IMR-90 (cell line): ENCODE measurements around the gene SORL1. TPM values are rescaled to one million over a fixed set of nuclear protein-coding genes. Genes with fewer than 3 reads are reported as not detected.

ENCODE experiments used
- ATAC-seq: fragments of 200-7000 bp; cut with Tn5 transposase; 2 replicates; pipeline ENCODE4 v1.9.1; 2020; ENCODE audit warnings: low read depth, mild to moderate bottlenecking, moderate library complexity
- BruUV-seq: library from RNA; stranded (reverse); fragments of 400-500 nt; replicated peaks from 2 replicates; lab custom pipeline; 2021; lab: Mats Ljungman, UMichigan
- CTCF ChIA-PET: fragments of 300-600 bp; formaldehyde crosslinking; extraction: SDS; loops from one replicate; lab custom pipeline; 2021; ENCODE audit warnings: antibody characterized with exemption; lab: Yijun Ruan, JAX
- POLR2A ChIA-PET: fragments of 300-600 bp; sonication (Branson Sonifier 250); formaldehyde crosslinking; loops from one replicate; lab custom pipeline; 2022; ENCODE audit warnings: antibody characterized with exemption; ENCODE audit not compliant: unreplicated experiment; lab: Charles Lee
- DNase-seq: peaks from one replicate; pipeline ENCODE4 v3.0.0; 2013
- H2AFZ ChIP-seq: replicated peaks from 2 replicates; pipeline ENCODE3; 2013; ENCODE audit warnings: low read length, mild to moderate bottlenecking; ENCODE audit not compliant: poor library complexity
- H2AK5ac ChIP-seq: 2 replicates; pipeline ENCODE4 v1.6.1; 2013; ENCODE audit warnings: low read depth, low read length, inconsistent platforms
- H2AK9ac ChIP-seq: replicated peaks from 2 replicates; pipeline ENCODE3; 2013; ENCODE audit warnings: mild to moderate bottlenecking, low read depth, low read length, moderate library complexity; ENCODE audit not compliant: poor library complexity
- H2BK120ac ChIP-seq: 2 replicates; pipeline ENCODE4 v1.6.1; 2013; ENCODE audit warnings: low read depth, low read length, inconsistent platforms
- H2BK15ac ChIP-seq: 3 replicates; pipeline ENCODE4 v1.6.1; 2013; ENCODE audit warnings: low read depth, low read length, inconsistent platforms
- H2BK20ac ChIP-seq: 2 replicates; pipeline ENCODE4 v1.6.1; 2013; ENCODE audit warnings: low read depth, mild to moderate bottlenecking, inconsistent platforms, low read length, moderate library complexity
- H2BK5ac ChIP-seq: 2 replicates; pipeline ENCODE4 v1.6.1; 2013; ENCODE audit warnings: mild to moderate bottlenecking, low read depth, low read length, inconsistent platforms; ENCODE audit not compliant: poor library complexity, severe bottlenecking
- H3K14ac ChIP-seq: replicated peaks from 2 replicates; pipeline ENCODE4 v1.6.1; 2013; ENCODE audit warnings: low read depth, low read length, inconsistent platforms
- H3K18ac ChIP-seq: 2 replicates; pipeline ENCODE4 v1.6.1; 2013; ENCODE audit warnings: low read depth, low read length, control low read depth
- H3K23ac ChIP-seq: 2 replicates; pipeline ENCODE4 v1.6.1; 2013; ENCODE audit warnings: low read depth, low read length, inconsistent platforms
- H3K27ac ChIP-seq: 2 replicates; pipeline ENCODE4 v1.5.1; 2013; ENCODE audit warnings: mild to moderate bottlenecking, control low read depth, low read length; ENCODE audit not compliant: insufficient read depth
- H3K27me3 ChIP-seq: 2 replicates; pipeline ENCODE4 v1.6.1; 2013; ENCODE audit warnings: low read length; ENCODE audit not compliant: control insufficient read depth, insufficient read depth
- H3K36me3 ChIP-seq: 2 replicates; pipeline ENCODE4 v1.6.1; 2013; ENCODE audit warnings: low read length, mixed read lengths; ENCODE audit not compliant: control insufficient read depth, insufficient read depth
- H3K4ac ChIP-seq: 2 replicates; pipeline ENCODE4 v1.6.1; 2013; ENCODE audit warnings: low read depth, low read length, inconsistent platforms
- H3K4me1 ChIP-seq: 2 replicates; pipeline ENCODE4 v1.6.1; 2013; ENCODE audit warnings: low read length, mixed read lengths; ENCODE audit not compliant: control insufficient read depth, insufficient read depth
- H3K4me2 ChIP-seq: 2 replicates; pipeline ENCODE4 v1.6.1; 2013; ENCODE audit warnings: low read depth, mild to moderate bottlenecking, control low read depth, low read length, moderate library complexity
- H3K4me3 ChIP-seq: 2 replicates; pipeline ENCODE4 v1.5.1; 2013; ENCODE audit warnings: low read depth, mild to moderate bottlenecking, control low read depth, low read length, moderate library complexity; ENCODE audit not compliant: insufficient read depth
- H3K56ac ChIP-seq: 2 replicates; pipeline ENCODE4 v1.6.1; 2013; ENCODE audit warnings: low read length, inconsistent platforms; ENCODE audit not compliant: insufficient read depth; ENCODE audit errors: extremely low read depth
- H3K79me1 ChIP-seq, 2 experiments: 2 replicates each; pipeline ENCODE4 v1.6.1; 2013; ENCODE audit warnings: low read length in 2 of 2, inconsistent platforms in 1 of 2, low read depth in 1 of 2
- H3K9ac ChIP-seq: 2 replicates; pipeline ENCODE4 v1.6.1; 2013; ENCODE audit warnings: low read depth, low read length, control low read depth
- H3K9me1 ChIP-seq: 2 replicates; pipeline ENCODE4 v1.6.1; 2013; ENCODE audit warnings: low read length, inconsistent platforms; ENCODE audit not compliant: insufficient read depth
- H3K9me3 ChIP-seq: 2 replicates; pipeline ENCODE4 v1.6.1; 2013; ENCODE audit warnings: low read length; ENCODE audit not compliant: control insufficient read depth, insufficient read depth
- H4K20me1 ChIP-seq: 2 replicates; pipeline ENCODE4 v1.6.1; 2013; ENCODE audit warnings: low read length, inconsistent platforms; ENCODE audit not compliant: insufficient read depth
- H4K5ac ChIP-seq: 2 replicates; pipeline ENCODE4 v1.6.1; 2013; ENCODE audit warnings: mild to moderate bottlenecking, low read depth, low read length, control low read depth
- H4K8ac ChIP-seq, 2 experiments: 2 replicates each; pipeline ENCODE4 v1.6.1; 2013; ENCODE audit warnings: low read depth in 2 of 2, low read length in 2 of 2, control low read depth in 1 of 2, inconsistent platforms in 1 of 2
- H4K91ac ChIP-seq: 2 replicates; pipeline ENCODE4 v1.6.1; 2013; ENCODE audit warnings: low read depth, low read length, inconsistent platforms; ENCODE audit not compliant: insufficient read depth
- BHLHE40 ChIP-seq: fragments of 150-350 bp; IDR thresholded peaks from 2 replicates; pipeline ENCODE4 v1.6.1; 2016; ENCODE audit warnings: mild to moderate bottlenecking, low read depth, low read length
- CEBPB ChIP-seq: IDR thresholded peaks from 2 replicates; pipeline ENCODE4 v1.6.1; 2012; ENCODE audit warnings: low read depth, low read length, improper control_type of control experiment
- CHD1 ChIP-seq: IDR thresholded peaks from 2 replicates; pipeline ENCODE4 v1.6.1; 2012; ENCODE audit warnings: low read depth, low read length, improper control_type of control experiment
- FOS ChIP-seq: fragments of 150-350 bp; IDR thresholded peaks from 2 replicates; pipeline ENCODE4 v1.6.1; 2016; ENCODE audit warnings: low read depth, low read length
- MAFK ChIP-seq: IDR thresholded peaks from 2 replicates; pipeline ENCODE4 v1.6.1; 2012; ENCODE audit warnings: low read depth, low read length, improper control_type of control experiment
- MAZ ChIP-seq: IDR thresholded peaks from 2 replicates; pipeline ENCODE4 v1.6.1; 2012; ENCODE audit warnings: low read depth, mild to moderate bottlenecking, low read length, improper control_type of control experiment, moderate library complexity, borderline replicate concordance
- MXI1 ChIP-seq: IDR thresholded peaks from 2 replicates; pipeline ENCODE4 v1.6.1; 2012; ENCODE audit warnings: low read depth, mild to moderate bottlenecking, low read length, moderate library complexity, borderline replicate concordance
- NFE2L2 ChIP-seq: fragments of 150-350 bp; IDR thresholded peaks from 2 replicates; pipeline ENCODE4 v1.6.1; 2016; ENCODE audit warnings: low read depth, mild to moderate bottlenecking, low read length
- POLR2A ChIP-seq: IDR thresholded peaks from 2 replicates; pipeline ENCODE4 v1.6.1; 2012; ENCODE audit warnings: mild to moderate bottlenecking, low read depth, low read length
- RAD21 ChIP-seq: IDR thresholded peaks from 2 replicates; pipeline ENCODE4 v1.6.1; 2012; ENCODE audit warnings: low read length, improper control_type of control experiment
- RCOR1 ChIP-seq: IDR thresholded peaks from 2 replicates; pipeline ENCODE4 v1.6.1; 2012; ENCODE audit warnings: mild to moderate bottlenecking, low read length, improper control_type of control experiment; ENCODE audit not compliant: insufficient replicate concordance
- RFX5 ChIP-seq: IDR thresholded peaks from 2 replicates; pipeline ENCODE4 v1.8.0; 2012; ENCODE audit warnings: low read depth, mild to moderate bottlenecking, low read length, moderate library complexity
- SMC3 ChIP-seq: fragments of 150-350 bp; IDR thresholded peaks from 2 replicates; pipeline ENCODE4 v1.6.1; 2016; ENCODE audit warnings: low read depth, mild to moderate bottlenecking, antibody characterized with exemption, low read length, moderate library complexity
- WGBS, 2 experiments: methylation state at CpG; one replicate each; pipeline versions ENCODE4 v1.1.5 to v1.1.7; 2013; ENCODE audit warnings: missing lambda C conversion rate in 2 of 2; ENCODE audit not compliant: insufficient read length in 1 of 2; ENCODE audit errors: extremely low coverage in 2 of 2; 5-methylcytosine and 5-hydroxymethylcytosine counted together
- dilution Hi-C: fragments of 300-500 bp; cut with HindIII; formaldehyde crosslinking; loops from one replicate; pipeline ENCODE4 v1.14.3; 2018; ENCODE audit warnings: low sequenced_read_pairs; ENCODE audit not compliant: unreplicated experiment
- in situ Hi-C: fragments of 300-500 bp; cut with MboI; formaldehyde crosslinking; loops from 3 replicates; pipeline ENCODE4 v1.14.3; 2019; ENCODE audit warnings: low sequenced_read_pairs, inconsistent platforms, mixed read lengths
- intact Hi-C: fragments of 100-400 bp; cut with micrococcal nuclease; formaldehyde crosslinking; loops from 2 replicates; pipeline ENCODE4 v1.10.0; 2022
- polyA plus RNA-seq, 3 experiments: library from polyadenylated mRNA; depleted of rRNA; stranded (reverse); fragments of >200 nt; gene quantifications; 2 replicates each; pipeline ENCODE4 v1.2.3, GENCODE V29; 2012; ENCODE audit warnings: low replicate concordance in 1 of 3
- total RNA-seq: library from RNA; depleted of rRNA; stranded (reverse); fragments of >200 nt; gene quantifications from 2 replicates; pipeline ENCODE4 v1.2.3, GENCODE V29; 2012
- TF ChIP-seq, protein P1 (sequence below): fragments of 150-350 bp; IDR thresholded peaks from 2 replicates; pipeline ENCODE4 v1.6.1; 2016; ENCODE audit warnings: low read depth, mild to moderate bottlenecking, low read length, moderate library complexity, borderline replicate concordance
- TF ChIP-seq, protein P2 (sequence below): fragments of 150-350 bp; IDR thresholded peaks from 2 replicates; pipeline ENCODE4 v1.6.1; 2017; ENCODE audit warnings: mild to moderate bottlenecking, antibody characterized with exemption, low read length, low read depth
- TF ChIP-seq, protein P3 (sequence below): conservative IDR thresholded peaks from 2 replicates; pipeline ENCODE4 v1.5.1; 2012; ENCODE audit warnings: mild to moderate bottlenecking, low read depth, low read length, improper control_type of control experiment

The SORL1 gene
- total and polyA plus RNA-seq, 2 of the 4 experiments (the other 2 are of a cell fraction), result 1.0 to 2.0 TPM

DNA sequence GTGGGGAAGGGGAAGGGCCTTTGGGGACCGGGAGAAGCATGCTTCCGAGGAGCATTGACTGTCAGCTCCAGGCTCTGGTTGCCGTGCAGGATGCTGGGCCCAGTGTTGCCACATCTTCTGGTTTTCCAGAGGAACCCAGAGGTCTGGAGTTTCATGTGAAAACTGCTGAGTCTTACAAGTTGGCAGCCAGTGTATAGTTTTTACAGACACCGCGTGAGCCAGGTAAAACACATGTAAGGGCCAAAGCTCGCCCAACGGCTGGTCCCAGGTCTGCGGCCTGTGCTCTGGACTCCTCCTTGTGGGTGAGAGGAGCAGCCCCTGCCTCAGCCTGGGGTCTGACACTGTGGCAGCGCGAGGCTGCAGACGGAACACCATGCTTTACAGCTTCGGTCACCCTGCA lies 19.1 kb downstream of the SORL1 start:
- Histone ChIP-seq H4K5ac (no peak overlapping the region), H3K4me1 (peaks cover 5% of the 10 kb centered on the region), H2AFZ (no peak overlapping the region), H2BK120ac (no peak overlapping the region), H3K9ac (no peak overlapping the region), H3K4ac (no peak overlapping the region), H3K27ac (no peak overlapping the region), H3K14ac (no peak overlapping the region), H2AK9ac (no peak overlapping the region), H2BK5ac (no peak overlapping the region), H3K4me2 (no peak overlapping the region), H3K9me3 (no peaks in the 10 kb centered on the region), H3K23ac (no peak overlapping the region), H4K20me1 (no peaks in the 10 kb centered on the region), H4K91ac (no peak overlapping the region), H2AK5ac (no peak overlapping the region), H3K4me3 (no peak overlapping the region), H3K9me1 (peaks cover 3% of the 10 kb centered on the region; the same call in 1 of the 2 replicates), H3K36me3 (no peaks in the 10 kb centered on the region), H3K79me1 (peaks cover 0 to 3% of the 10 kb centered on the region in 2 experiments; a peak in 2 of 4 replicates), H2BK15ac (no peak overlapping the region), H4K8ac (no peak overlapping the region), H3K18ac (no peak overlapping the region), H3K27me3 (peaks cover 2% of the 10 kb centered on the region; the same call in 1 of the 2 replicates), H2BK20ac (no peak overlapping the region), H3K56ac (no peak overlapping the region)
- dilution Hi-C loops, result no loop called here
- in situ Hi-C loops, result loop anchor here (25.0 kb wide), 1 partner anchor 641 kb away; the partner anchor contains the start of gene BLID
- DNase-seq (no peak), ATAC-seq (no peak)
- CTCF ChIA-PET, result no interaction called here
- BruUV-seq, result no TSS peak
- WGBS, 2 experiments, result 99% methylated on average over 9 of the region's 12 CpGs; no CpG with 5 or more reads in 1 of the 2 experiments
- POLR2A ChIA-PET, result no interaction called here
- intact Hi-C loops, result no loop called here
- TF ChIP-seq CHD1, result no peak
- no peak for TF ChIP-seq POLR2A
- no peak for TF ChIP-seq NFE2L2
- no peak for TF ChIP-seq MAZ
- no peak for TF ChIP-seq MAFK
- TF ChIP-seq RAD21, result no peak
- TF ChIP-seq, protein P1, sequence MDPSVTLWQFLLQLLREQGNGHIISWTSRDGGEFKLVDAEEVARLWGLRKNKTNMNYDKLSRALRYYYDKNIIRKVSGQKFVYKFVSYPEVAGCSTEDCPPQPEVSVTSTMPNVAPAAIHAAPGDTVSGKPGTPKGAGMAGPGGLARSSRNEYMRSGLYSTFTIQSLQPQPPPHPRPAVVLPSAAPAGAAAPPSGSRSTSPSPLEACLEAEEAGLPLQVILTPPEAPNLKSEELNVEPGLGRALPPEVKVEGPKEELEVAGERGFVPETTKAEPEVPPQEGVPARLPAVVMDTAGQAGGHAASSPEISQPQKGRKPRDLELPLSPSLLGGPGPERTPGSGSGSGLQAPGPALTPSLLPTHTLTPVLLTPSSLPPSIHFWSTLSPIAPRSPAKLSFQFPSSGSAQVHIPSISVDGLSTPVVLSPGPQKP, result no peak
- no peak for TF ChIP-seq SMC3
- no peak for TF ChIP-seq RCOR1
- TF ChIP-seq CEBPB, result no peak
- no peak for TF ChIP-seq MXI1
- TF ChIP-seq, protein P2, sequence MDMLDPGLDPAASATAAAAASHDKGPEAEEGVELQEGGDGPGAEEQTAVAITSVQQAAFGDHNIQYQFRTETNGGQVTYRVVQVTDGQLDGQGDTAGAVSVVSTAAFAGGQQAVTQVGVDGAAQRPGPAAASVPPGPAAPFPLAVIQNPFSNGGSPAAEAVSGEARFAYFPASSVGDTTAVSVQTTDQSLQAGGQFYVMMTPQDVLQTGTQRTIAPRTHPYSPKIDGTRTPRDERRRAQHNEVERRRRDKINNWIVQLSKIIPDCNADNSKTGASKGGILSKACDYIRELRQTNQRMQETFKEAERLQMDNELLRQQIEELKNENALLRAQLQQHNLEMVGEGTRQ, result no peak
- TF ChIP-seq, protein P3, sequence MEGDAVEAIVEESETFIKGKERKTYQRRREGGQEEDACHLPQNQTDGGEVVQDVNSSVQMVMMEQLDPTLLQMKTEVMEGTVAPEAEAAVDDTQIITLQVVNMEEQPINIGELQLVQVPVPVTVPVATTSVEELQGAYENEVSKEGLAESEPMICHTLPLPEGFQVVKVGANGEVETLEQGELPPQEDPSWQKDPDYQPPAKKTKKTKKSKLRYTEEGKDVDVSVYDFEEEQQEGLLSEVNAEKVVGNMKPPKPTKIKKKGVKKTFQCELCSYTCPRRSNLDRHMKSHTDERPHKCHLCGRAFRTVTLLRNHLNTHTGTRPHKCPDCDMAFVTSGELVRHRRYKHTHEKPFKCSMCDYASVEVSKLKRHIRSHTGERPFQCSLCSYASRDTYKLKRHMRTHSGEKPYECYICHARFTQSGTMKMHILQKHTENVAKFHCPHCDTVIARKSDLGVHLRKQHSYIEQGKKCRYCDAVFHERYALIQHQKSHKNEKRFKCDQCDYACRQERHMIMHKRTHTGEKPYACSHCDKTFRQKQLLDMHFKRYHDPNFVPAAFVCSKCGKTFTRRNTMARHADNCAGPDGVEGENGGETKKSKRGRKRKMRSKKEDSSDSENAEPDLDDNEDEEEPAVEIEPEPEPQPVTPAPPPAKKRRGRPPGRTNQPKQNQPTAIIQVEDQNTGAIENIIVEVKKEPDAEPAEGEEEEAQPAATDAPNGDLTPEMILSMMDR, result no peak
- TF ChIP-seq BHLHE40, result no peak
- no peak for TF ChIP-seq FOS
- TF ChIP-seq RFX5, result no peak
